KG1 (cell line): ENCODE data around the gene DLK2.
A peak's percentile ranks its signal among the peaks of the same experiment; 100 is the strongest.

Source experiments
- DNase-seq: peaks from one replicate; lab custom pipeline; 2025; lab: John Stamatoyannopoulos, UW

The DLK2 gene

DNA sequence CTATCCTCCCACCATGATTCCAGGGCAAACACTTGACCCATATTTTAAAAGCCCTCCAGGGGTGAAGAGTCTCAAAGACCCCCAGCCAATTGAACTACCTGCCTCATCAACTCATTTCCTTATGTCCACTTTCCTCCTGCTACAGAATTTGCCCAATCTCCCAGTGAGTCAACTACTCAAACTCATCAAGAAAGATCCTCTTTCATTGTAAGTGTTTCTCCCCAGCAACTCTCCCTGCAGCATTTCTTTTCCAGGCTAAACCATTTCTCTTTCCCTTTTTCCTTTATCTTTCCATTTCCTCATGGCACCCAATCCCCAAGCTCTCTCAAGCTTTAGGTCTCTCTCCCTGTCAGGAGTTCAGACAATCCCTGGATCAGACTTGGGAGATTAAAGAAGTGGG, 1.5 kb downstream of the DLK2 start:
- DNase-seq = no peak

DNA sequence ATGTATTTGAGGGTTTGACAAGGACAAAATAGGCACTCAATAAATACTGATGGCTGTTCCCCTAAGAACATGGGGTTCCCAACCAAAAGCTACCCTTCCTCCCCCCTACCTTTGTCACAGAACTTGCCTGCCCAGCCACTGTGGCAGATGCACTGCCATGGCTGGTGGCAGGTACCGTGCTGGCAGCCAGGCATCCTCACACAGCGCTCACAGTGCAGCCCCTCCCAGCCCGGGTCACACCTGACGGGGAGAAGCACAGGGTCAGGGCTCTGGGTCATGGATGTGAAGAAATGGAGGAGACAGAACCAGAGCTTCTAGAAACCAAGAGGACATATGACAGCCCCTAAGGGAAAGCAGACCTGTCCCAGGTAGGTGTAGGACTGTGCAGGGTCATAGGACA, 2.5 kb downstream of the DLK2 start:
- DNase-seq = no peak

DNA sequence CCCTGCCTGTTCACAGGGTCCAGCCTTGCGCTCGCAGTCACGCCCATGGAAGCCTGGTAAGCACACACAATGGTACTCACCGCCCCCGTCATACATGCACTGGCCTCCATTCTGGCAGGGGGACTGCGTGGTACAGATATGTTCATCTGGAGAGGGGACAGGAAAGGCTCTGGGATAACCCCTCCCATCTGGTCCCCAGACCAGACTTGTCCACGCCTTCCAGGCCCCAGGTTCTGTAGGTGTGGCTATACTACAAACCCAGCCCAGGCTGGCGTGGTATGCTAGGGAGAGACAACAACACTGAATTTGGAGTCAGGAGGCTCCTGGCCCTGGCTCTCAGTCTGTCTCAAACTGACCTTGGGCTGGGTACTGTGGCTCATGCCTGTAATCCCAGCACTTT, 3.4 kb downstream of the DLK2 start:
- no peak for DNase-seq

DNA sequence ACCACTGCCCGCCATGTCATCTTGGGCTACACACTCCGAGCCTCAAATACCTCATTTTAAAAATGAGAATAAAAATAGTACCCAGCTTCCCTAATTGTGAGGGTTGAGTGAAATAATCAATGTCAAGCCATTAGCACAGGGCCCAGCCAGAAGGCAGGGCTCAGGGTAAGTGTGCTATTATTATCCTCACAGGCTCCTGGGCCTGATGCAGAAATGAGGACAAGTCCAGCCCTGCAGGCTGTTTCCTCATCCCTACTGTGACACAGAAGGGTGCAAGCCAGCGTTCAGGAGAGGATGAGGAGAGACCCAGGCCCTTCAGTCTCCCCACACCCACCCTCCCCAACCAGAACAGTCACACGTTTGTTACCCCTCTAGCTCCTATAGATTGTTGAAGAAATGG, 4.0 kb downstream of the DLK2 start:
- no peak for DNase-seq

DNA sequence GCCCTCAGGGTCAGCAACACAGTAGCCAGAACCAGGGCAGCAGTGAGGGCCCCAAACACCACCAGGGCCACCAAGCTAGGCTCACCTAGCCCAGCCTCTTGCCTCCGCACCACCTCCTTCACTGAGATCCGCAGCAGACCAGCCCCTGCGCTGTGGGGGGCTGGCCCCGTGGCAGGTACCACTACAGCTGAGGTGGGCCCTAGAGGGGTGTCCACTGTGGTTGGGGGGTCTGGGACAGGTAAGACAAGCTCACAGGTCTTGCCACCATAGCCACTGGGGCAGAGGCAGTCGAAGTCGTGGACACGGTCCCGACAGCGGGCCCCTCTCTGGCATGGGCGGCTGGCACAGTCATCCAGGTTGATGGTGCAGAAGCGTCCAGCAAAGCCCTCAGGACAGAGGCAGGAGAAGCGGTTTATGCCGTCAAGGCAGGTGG, 4.6 kb downstream of the DLK2 start:
- DNase-seq = no peak

DNA sequence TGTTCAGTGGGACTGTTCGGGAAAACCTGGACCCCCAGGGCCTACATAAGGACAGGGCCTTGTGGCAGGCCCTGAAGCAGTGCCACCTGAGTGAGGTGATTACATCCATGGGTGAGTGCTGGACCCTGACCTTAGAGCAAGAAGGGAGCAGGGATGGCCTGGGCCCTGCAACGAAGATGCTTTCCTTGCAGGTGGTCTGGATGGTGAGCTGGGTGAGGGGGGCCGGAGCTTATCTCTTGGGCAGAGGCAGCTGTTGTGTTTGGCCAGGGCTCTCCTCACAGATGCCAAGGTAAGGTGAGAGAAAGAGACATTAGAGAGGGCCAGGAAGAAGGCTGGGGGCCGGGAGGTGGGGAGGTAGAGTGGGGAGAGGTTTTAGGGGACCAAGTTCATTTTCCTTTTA, 6.4 kb downstream of the DLK2 start:
- DNase-seq = no peak

DNA sequence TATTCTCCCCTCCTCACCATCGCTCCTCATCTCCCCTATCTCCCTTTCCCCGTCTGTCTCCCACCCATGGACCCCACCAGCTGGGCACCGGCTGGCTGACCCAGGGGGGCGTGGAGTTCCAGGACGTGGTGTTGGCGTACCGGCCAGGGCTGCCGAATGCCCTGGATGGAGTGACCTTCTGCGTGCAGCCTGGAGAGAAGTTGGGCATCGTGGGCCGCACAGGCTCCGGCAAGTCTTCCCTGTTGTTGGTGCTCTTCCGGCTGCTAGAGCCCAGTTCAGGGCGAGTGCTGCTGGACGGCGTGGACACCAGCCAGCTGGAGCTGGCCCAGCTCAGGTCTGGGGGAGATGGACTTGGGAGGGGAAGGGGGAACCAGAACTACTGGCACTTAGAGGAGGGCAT, 7.7 kb downstream of the DLK2 start:
- no peak for DNase-seq

DNA sequence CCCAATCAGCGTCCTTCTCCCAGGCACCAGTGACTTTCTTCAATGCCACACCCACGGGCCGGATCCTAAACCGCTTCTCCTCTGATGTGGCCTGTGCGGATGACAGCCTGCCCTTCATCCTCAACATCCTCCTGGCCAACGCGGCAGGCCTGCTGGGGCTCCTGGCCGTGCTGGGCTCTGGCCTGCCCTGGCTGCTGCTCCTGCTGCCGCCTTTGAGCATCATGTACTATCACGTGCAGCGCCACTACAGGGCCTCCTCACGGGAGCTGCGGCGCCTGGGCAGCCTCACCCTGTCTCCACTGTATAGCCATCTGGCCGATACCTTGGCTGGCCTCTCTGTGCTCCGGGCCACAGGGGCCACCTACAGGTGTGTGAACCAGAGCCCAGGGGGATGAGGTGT, 9.8 kb downstream of the DLK2 start:
- no peak for DNase-seq

DNA sequence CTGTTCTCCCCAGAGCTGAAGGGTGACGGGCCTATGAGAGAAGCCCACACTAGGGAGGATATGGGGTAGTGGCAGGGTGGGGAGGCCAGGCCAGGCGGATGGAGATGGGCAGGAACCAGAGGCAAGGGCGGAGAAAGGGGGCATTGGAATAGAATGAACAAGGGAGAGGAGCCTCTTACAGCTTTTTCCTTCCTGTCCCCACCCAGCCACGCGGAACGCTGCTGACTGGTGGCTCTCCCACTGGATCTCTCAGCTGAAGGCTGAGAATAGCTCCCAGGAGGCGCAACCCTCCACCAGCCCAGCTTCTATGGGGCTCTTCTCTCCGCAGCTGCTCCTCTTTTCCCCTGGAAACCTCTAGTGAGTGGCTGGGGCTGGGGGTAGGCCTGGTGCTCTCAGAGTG, 10.8 kb downstream of the DLK2 start:
- no peak for DNase-seq

DNA sequence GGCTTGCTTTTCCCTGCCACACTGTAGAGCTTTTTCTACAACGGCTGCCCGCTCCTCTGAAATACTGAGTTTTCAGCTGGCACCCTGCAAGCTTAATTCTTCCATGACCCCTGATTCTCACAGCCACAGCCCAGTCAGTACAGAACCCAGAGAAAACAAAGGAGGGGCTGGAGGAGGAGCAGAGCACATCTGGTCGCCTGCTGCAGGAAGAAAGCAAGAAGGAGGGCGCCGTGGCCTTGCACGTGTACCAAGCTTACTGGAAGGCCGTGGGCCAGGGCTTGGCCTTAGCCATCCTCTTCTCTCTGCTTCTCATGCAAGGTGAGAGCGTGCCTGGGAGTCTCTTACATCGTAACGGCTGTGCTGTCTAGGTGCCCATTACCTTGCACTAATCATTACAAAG, 11.3 kb downstream of the DLK2 start:
- DNase-seq = no peak

DNA sequence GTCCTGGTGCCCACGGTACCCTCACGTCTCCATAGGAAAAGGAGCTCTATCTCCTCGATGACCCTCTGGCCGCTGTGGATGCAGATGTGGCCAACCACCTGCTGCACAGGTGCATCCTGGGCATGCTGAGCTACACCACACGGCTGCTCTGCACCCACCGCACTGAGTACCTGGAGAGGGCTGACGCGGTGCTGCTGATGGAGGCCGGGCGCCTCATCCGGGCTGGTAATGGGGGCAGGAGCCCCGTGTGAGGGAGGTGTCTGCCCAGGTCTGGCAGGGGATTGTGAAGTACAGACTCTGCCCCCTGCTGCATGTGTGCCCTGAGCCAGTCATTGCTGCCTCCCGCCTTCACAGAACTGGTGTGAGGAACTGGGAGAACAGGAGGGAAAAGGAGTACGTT, 12.4 kb downstream of the DLK2 start:
- no peak for DNase-seq

DNA sequence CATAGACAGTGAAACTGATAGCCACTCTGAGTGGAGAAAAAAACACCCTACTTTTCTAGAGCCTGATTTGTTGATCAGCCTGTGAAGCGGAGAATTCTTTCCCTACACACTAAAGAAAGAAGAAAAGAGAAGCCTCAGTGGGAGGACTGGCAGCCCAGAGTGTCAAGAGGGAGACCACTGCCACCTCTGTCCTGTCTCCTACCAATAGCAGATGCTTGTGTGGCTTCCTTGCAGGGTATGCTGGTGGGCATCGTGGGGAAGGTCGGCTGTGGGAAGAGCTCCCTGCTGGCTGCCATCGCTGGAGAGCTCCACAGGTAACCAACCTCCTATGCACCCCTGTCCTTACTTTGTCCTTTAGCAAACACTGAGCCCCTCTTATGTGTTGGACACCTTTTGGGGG, 17.6 kb downstream of the DLK2 start:
- no peak for DNase-seq

DNA sequence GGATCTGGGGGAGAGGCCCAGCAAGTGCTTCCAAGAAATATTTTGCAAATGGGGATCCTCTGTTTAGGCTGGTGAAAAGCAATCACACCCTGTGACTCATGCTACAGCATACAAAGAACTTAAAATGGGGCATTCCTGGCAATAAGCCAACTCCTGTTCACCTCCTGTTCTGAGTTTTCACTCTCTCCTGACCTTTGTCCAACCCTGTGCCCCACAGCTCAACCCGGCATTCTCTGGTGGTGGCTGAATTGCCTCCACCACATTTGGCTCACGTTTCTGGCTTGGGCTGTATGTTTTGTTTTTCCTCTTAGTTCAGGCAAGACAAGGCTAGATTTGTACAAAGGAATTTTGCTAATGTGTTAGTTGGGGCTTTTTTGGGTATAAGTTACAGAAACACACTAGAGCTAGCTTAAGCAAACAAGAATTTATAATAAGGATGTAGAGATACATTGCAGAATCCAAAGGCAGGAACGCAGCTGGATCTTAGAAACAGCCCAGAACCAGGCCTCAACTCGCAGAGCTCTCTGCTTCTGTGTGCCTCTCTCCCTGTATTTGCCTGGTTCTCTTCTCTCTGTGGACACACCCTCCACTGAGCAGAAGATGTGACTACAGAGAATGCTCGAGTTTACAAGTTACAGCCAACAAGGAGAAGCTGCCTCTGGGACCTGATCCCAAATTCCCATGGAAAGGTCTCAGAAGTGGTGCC, 18.6 kb downstream of the DLK2 start:
- DNase-seq = no peak

DNA sequence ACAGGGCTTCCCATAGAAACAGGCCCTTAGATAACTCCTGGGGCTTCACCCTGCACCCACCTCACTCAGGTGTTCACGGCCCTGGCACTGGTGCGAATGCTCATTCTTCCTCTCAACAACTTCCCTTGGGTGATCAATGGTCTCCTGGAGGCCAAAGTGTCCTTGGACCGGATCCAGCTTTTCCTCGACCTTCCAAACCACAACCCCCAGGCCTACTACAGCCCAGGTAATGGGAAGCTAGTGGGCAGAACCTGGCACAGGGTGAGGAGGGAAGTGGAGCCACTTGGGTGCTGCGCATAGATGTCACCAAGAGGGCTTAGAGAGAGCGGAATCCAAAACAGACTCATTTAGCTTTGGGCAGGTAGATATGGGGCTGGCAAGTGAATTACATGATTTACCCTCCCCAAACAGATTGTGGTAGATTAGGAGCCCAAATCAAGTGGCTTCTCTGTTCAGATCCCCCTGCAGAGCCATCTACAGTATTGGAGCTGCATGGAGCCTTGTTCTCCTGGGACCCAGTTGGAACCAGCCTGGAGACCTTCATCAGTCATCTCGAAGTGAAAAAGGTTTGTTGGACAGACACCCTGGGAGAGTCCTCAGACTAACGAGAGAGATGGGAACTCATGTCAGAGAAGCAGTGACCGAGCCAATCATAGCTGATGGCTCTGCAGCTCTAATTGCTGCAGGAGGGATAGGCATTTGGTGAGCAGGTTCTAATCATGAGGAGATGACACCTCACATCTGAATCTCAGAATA, 19.5 kb downstream of the DLK2 start:
- no peak for DNase-seq

DNA sequence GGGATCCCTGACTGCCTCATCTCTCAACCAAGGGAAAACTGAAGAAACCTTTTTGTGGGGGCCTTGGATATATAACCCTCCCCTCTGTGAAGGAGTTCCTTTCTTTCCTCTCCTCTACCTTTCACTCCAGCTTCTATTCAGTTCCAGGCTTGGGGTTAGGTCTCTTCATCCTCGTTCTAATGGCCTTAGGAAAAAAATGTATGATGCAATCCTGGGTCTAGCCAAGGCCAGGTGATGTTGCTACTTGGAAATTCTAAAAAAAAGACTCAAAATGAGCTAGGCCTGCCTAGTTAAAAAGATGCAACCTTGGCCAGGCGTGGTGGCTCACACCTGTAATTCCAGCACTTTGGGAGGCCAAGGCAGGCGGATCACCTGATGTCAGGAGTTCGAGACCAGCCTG, 20.4 kb downstream of the DLK2 start:
- DNase-seq = no peak

DNA sequence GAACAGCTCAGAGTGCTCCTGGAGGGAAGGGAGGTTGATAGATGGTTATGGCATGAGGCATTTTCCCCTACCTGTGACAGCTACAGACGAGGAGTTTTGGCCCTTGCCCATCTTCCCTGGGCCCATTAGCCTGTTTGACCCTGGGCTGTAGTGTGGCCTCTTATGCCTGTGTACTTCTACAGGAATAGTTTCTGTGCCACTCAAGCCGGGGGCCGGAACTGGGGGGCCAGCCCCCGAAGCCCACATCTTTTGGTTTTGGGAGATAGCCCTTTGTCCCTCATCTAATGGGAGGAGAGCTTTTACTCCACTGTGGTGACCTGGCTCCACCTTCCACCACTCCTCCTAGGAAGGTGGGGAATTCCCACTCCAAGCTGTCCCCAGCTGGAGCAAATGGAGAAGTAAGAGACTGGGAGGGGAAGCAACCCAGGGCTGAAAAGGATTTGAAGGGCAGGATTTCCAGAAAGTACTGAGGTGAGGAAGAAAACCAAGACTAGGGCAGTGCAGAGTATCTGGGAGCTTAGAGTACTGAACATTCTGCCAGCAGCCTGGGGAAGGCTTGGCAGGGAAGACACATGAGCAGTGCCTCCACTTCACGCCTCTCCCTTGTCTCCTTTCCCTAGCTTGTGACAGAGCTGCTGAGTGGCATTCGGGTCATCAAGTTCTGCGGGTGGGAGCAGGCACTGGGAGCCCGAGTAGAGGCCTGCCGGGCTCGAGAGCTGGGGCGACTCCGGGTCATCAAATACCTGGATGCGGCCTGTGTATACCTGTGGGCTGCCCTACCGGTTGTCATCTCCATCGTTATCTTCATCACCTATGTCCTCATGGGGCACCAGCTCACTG, 21.1 kb downstream of the DLK2 start:
- no peak for DNase-seq

DNA sequence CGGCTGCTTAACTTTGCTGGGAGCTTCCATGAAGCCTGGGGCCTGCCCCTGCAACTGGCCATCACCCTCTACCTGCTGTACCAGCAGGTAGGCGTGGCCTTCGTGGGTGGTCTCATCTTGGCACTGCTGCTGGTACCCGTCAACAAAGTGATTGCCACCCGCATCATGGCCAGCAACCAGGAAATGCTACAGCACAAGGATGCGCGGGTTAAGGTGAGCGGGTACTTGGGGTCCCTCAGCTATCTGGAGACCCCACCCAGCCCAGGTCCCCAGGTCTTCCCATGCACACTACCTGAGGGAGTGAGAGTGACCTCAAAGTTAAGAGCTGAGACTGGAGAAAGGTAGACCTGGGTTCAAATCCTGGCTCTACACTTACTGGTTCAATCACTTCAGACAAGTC, 22.2 kb downstream of the DLK2 start:
- DNase-seq = no peak

DNA sequence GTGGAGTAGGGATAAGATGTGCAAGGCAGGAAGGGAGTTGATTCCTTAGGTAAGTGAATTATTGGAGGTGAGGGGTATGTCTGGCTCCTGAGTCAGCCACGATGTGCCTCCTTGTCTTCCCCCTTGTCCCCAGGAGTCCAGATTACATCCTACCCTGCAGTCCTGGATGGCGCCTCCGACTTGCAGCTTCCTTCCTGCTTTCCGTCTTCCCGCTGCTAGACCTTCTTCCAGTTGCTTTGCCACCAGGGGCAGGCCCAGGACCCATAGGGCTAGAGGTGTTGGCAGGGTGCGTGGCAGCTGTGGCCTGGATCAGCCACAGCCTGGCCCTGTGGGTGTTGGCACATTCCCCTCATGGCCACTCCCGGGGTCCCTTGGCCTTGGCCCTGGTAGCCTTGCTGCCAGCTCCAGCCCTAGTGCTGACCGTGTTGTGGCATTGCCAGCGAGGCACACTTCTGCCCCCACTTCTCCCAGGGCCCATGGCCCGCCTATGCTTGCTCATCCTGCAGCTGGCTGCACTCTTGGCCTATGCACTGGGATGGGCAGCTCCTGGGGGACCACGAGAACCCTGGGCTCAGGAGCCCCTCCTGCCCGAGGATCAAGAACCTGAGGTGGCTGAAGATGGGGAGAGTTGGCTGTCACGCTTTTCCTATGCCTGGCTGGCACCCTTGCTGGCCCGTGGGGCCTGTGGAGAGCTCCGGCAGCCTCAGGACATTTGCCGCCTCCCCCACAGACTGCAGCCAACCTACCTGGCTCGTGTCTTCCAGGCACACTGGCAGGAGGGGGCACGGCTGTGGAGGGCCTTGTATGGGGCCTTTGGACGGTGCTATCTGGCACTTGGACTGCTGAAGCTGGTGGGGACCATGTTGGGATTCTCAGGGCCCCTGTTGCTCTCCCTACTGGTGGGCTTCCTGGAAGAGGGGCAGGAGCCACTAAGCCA, 23.1 kb downstream of the DLK2 start:
- DNase-seq = no peak

DNA sequence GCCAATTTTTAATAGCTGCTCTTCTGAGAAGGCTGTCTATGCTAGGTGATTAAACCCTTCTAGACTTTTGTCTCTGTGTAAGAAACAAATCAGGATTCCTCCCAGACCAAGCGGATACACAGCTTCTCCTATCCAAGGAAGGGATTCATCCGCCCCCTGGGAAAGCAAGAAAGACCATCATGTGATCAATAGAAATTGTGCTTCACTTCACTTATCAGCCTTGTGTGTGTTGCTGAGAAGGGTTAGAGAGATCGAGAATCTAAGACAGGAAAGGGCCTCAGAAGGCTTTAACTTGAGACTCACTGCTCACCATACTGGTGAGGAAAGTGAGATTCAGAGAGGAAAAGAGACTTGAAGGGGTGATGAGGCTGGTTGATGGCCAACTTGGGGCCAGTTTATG, 26.5 kb downstream of the DLK2 start:
- no peak for DNase-seq

DNA sequence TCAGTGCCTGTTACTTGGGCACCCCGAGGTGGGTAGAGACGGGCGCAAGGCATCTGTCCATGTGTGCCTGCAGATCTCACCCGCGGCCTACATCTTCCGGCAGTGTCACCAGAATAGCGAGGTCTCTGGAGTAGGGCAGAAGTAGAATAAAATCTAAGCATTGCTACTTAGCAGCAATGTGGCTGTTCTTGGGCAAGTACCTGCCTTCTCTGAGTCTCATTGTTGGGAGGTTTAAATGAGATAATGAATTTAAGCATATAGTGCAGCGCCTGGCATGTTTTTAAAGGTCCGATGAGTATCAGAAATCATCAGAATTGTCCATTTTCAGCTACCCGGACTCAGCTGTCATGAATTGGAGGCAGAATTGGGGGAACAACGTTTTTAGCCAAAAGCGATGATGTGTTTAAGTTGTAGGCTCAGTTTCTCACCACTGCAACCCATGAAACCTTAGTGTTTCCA, 27.2 kb downstream of the DLK2 start:
- no peak for DNase-seq

DNA sequence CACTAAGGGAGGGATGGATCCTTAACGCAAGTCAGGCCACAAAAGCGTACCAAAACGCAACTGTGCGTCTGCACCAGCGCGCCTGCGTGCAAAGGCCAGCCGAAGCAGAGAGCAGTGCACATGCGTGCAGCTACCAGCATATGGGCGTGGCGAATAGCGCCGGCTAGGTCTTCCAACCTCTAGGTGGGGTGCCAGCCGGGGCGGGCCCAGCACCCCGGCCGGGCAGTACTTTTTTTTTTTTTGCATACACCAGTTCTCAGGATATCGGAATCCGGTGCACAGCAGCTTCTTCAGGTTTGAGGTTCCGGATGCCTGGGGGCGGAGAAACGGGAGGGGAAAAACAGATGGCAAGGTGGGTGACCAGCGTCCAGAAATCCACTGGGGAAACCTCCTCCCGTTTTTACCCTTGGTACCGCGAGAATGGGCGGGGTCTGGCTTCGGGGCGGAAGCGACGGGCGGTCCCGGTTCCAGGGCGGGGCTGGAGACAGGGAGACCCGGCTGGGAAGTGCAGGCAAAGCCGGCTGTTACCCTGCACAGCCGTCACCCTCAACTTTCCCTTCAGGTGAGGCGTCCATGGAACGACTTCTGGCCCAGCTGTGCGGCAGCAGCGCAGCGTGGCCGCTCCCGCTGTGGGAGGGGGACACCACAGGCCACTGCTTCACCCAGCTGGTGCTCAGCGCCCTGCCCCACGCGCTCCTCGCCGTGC, 27.8 kb downstream of the DLK2 start, which contains the start of gene ABCC10:
Gene ABCC10 (plus strand): TSS at position 136 of the 706 bp plus-strand sequence. CDS start 438 bp downstream, at position 574.
- DNase-seq = peak; percentile 94
